Jurkat, Clone E6-1 (cell line): ENCODE measurements around the gene FAM111B.

ENCODE experiments used
- DNase-seq: peaks from one replicate; pipeline ENCODE4 v3.0.0-alpha.2; 2011; ENCODE audit warnings: low read depth, low spot score
- H3K4me3 ChIP-seq: 2 replicates; pipeline ENCODE4 v1.5.1; 2011; ENCODE audit warnings: mild to moderate bottlenecking, low read length, control low read depth, moderate library complexity

The FAM111B gene

GRCh38 chr11:59144579-59145345, 37.7 kb downstream of the FAM111B start:
- peak overlapping the region; percentile 74 for H3K4me3 ChIP-seq
- DNase-seq, result peak; percentile 94

GRCh38 chr11:59145534-59145933, 38.5 kb downstream of the FAM111B start:
- DNase-seq, result no peak
- H3K4me3 ChIP-seq, result peak overlapping the region; percentile 74

DNA sequence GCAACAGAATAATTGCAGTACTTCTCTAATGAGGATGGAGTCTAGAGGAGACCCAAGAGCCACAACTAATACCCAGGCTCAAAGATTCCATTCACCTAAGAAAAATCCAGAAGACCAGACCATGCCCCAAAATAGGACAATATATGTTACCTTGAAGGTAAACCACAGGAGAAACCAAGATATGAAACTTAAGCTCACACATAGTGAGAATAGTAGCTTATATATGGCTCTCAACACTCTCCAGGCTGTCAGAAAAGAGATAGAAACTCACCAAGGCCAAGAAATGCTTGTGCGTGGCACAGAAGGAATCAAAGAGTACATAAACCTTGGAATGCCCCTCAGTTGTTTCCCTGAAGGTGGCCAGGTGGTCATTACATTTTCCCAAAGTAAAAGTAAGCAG, 44.7 kb downstream of the FAM111B start:
- no peak for DNase-seq

GRCh38 chr11:59152312-59152951, 45.4 kb downstream of the FAM111B start:
- DNase-seq, result no peak
- H3K4me3 ChIP-seq, result no peak overlapping the region

More for the DNA sequence above, 44.7 kb downstream of the FAM111B start:
- no peak overlapping the region for H3K4me3 ChIP-seq

GRCh38 chr11:59154610-59155009, 47.6 kb downstream of the FAM111B start:
- peak; percentile 19 for DNase-seq
- H3K4me3 ChIP-seq, result no peak overlapping the region

DNA sequence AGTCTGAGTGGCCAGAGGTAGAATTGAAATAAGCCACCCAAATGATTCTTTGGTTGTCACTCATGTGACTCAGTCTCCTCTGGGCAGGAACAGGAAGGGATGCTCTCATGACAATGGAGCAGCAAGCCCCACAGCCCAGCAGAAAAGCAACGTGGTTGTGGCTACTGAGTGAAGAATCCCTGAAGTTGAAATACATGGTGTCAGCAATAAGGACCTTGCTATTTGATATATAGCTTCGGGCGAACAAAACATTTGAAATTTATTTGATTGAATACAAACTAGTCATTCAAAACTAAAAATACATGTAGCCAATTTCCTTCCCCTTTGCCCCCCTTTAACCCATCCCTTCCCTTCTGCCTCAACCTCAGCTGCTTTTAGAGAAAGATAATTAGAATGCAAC, 50.4 kb downstream of the FAM111B start:
- no peak for DNase-seq
- no peak overlapping the region for H3K4me3 ChIP-seq

DNA sequence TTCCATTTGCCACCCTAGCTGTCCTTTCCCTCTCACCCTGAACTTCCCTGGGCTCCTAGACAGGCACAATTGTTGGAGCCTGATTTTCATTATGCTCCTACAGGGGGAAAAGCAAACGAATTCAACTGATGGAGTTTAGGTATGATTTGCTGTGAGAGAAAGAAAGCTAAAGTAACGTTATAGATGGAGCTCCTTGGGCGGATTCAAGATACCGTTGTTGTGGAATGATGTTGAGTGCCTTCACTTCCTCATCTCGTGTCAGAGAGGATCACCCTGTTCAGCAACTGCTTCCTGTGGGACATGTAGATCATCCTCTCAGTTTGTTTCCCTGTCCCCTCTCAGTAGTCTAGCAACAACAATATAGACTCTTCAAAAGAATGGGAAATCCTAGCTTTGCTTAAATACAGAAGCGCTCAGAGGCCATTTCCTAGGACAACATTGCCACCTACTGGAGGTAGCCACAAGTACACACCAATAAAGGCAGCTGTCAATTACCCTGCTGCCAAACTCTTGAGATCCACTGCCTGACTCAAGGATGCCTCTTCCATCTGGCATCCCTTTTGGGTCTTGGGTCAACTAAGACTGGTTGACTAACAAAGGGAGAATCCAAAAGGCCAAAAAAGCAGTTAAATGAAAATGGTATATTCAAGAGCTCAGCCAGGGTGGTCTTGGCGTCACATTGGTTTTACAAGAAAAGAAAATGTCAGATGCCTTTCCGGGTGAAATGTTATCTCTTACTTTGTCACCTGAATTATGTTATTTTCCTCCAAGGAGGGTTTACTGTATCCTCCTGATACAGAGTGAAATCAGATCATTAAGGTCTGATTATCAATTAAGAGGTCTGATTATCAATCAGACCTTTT, 51.4 kb downstream of the FAM111B start:
- H3K4me3 ChIP-seq, result no peak overlapping the region
- DNase-seq, result peak; percentile 69

- DNase-seq, result no peak
Observed at GRCh38 chr11:59164028-59164427, 57.0 kb downstream of the FAM111B start.

GRCh38 chr11:59171508-59172322, 64.7 kb downstream of the FAM111B start, which contains the start of gene DTX4:
DTX4 (plus strand) TSS chr11:59172132; CDS start chr11:59172596, 464 bp downstream.
- H3K4me3 ChIP-seq, result peak within 1 kb of the TSS; percentile 60
- DNase-seq, result peak; percentile 82

More at GRCh38 chr11:59164028-59164427, 57.0 kb downstream of the FAM111B start:
- H3K4me3 ChIP-seq, result no peak overlapping the region

- DNase-seq, result no peak
Observed at GRCh38 chr11:59172345-59173079, 65.5 kb downstream of the FAM111B start.

DNA sequence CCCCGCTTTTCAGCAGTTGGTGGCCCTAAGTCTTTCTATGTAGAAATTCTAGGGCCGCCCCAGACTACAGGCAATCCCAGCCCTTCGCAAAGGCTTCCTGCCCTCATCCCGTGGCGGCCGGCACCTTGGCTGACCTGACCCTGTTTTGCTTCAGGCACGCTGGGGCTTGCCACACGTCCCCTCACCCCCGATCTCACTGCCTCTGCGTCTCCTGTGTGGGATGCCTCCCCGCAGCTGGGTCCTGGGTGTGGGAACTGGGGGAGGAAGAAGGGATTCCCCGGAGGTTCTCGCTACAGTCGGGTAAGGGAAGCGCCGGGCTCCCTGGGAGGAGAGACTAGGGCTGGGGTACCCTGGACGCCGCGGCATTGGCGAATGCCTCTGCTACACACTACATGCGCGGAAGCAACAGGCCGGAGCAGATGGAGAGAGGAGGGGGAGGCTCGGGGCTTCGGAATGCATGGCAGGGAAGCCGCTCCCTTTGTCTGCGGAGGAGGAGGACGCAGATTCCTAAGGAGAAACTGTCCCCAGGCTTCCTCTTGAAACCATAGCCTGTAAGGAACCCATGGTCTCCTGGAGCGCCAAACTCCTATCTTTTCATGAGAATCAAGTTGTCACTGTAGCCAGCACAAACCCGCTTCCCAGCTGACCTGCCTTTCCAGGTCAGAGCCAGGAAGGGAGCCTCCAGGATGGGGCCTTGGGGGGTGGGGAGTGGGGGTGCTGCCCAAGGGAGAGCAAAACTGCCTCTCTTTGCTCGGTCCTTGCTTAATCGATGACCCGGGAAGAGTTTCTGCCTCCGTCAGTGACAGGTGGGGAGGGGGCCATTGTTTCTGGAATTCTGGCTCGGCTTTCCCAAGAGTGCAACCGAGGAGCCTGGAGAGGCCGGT, 66.3 kb downstream of the FAM111B start:
- DNase-seq, result no peak
- H3K4me3 ChIP-seq, result no peak overlapping the region; the same call in 1 of the 2 replicates

More at GRCh38 chr11:59172345-59173079, 65.5 kb downstream of the FAM111B start:
- H3K4me3 ChIP-seq, result peak overlapping the region; percentile 60

- no peak for DNase-seq
- H3K4me3 ChIP-seq, result no peak overlapping the region
Observed at GRCh38 chr11:59173964-59174663, 67.1 kb downstream of the FAM111B start.

GRCh38 chr11:59174664-59175033, 67.6 kb downstream of the FAM111B start:
- no peak overlapping the region for H3K4me3 ChIP-seq
- DNase-seq, result no peak

DNA sequence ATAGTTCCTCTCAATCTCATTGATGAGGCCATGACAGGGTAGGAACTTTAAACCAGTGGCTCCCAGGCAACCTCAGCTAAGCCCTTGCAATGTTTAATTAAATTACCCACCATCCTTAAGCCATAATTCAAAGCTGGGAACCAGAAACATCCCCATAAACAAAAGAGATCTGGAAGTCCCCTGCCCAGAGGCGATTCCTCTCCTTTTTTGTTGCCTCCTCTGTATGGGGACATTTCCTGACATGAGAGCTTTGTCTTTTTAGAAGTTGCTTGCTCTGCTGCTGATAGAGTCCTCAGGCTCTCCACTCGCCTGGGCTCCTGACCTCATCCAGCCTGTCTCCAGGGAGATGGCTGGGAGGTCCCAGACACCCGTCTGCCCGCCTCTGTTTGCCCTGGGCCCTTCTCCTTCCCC, 68.1 kb downstream of the FAM111B start:
- H3K4me3 ChIP-seq, result no peak overlapping the region
- DNase-seq, result no peak

- DNase-seq, result no peak
- H3K4me3 ChIP-seq, result no peak overlapping the region
Observed at GRCh38 chr11:59176330-59176729, 69.3 kb downstream of the FAM111B start.
